SK-N-SH treated with all-trans-retinoic acid at 6 μM for 48 hours (cell line): ENCODE measurements around the gene ANKLE2.

ENCODE experiments used
- ARNTL ChIP-seq: fragments of 450-650 bp; formaldehyde crosslinking; IDR thresholded peaks from 2 replicates; pipeline ENCODE4 v1.5.0; 2020; ENCODE audit warnings: low read depth, mild to moderate bottlenecking, moderate library complexity, borderline replicate concordance
- GLIS3 ChIP-seq: fragments of 250-450 bp; sonication (Bioruptor Pico); IDR thresholded peaks from 2 replicates; pipeline ENCODE4 v1.5.0; 2020; ENCODE audit warnings: mild to moderate bottlenecking, moderate library complexity
- ISL1 ChIP-seq: fragments of 250-450 bp; sonication (Bioruptor Pico); IDR thresholded peaks from 2 replicates; pipeline ENCODE4 v2.1.2; 2022; ENCODE audit warnings: mild to moderate bottlenecking, moderate library complexity
- RARB ChIP-seq: fragments of 250-450 bp; sonication (Bioruptor Pico); IDR thresholded peaks from 2 replicates; pipeline ENCODE4 v1.8.0; 2021; ENCODE audit warnings: mild to moderate bottlenecking, moderate library complexity
- SNAI2 ChIP-seq: fragments of 250-450 bp; sonication (Bioruptor Pico); IDR thresholded peaks from 2 replicates; pipeline ENCODE4 v1.5.0; 2020; ENCODE audit warnings: mild to moderate bottlenecking, moderate library complexity
- TCF4 ChIP-seq: fragments of 250-450 bp; sonication (Bioruptor Pico); IDR thresholded peaks from 2 replicates; pipeline ENCODE4 v1.8.0; 2021; ENCODE audit warnings: mild to moderate bottlenecking, moderate library complexity, borderline replicate concordance
- ZFP3 ChIP-seq: fragments of 250-450 bp; sonication (Bioruptor Pico); IDR thresholded peaks from 2 replicates; pipeline ENCODE4 v1.5.0; 2020; ENCODE audit warnings: mild to moderate bottlenecking, moderate library complexity
- ZFP30 ChIP-seq: fragments of 450-650 bp; formaldehyde crosslinking; IDR thresholded peaks from 2 replicates; pipeline ENCODE4 v1.5.0; 2022; ENCODE audit warnings: mild to moderate bottlenecking, moderate library complexity
- ZNF565 ChIP-seq: fragments of 450-650 bp; formaldehyde crosslinking; conservative IDR thresholded peaks from 2 replicates; pipeline ENCODE4 v1.5.0; 2020; ENCODE audit warnings: low read depth, mild to moderate bottlenecking, moderate library complexity
- TF ChIP-seq, protein P1 (sequence below): fragments of 250-450 bp; sonication (Bioruptor Pico); IDR thresholded peaks from 2 replicates; pipeline ENCODE4 v1.8.0; 2020; ENCODE audit warnings: mild to moderate bottlenecking, moderate library complexity, borderline replicate concordance

DNA sequence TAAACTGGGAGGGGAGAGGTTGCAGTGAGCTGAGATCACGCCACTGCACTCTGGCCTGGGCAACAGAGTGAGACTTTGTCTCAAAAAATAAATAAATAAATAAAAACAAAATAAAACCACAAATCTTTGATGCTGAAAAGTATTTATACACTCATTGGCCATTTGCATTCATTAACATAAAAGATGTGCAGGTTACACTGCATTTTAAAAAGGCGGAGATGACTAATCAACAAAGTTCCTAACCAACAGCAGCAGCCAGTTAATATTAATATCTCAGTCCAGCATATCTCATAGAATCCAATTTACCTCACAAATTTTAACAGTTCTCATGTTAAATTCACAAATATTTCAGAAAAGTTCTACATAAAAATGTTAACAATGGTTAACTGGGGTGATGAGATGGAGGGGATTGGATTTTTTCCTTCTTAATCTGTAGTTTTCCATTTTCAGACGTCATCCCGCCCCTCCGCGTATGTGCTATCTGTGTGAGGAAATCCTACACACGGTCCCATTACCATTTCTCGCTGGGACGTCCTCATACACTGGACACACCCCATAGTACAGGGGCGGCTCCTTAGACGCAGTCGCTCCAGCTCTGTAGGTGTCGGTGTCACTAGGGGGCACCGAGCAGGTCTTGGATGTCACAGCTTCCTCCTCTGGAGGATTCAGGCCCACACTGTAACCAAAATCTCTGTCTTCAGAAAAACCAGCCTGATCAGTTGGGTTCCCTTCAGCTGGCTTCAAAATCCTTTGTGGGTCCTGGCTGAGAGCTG lies 7.3 kb downstream of the ANKLE2 start:
- TF ChIP-seq TCF4 (CRISPR knock-in tag) (no peak), GLIS3 (CRISPR knock-in tag) (no peak), ISL1 (no peak), ZNF565 (CRISPR knock-in tag) (no peak), RARB (CRISPR knock-in tag) (no peak), ARNTL (no peak), ZFP3 (no peak), ZFP30 (CRISPR knock-in tag) (no peak), SNAI2 (CRISPR knock-in tag) (no peak)
- TF ChIP-seq, protein P1, sequence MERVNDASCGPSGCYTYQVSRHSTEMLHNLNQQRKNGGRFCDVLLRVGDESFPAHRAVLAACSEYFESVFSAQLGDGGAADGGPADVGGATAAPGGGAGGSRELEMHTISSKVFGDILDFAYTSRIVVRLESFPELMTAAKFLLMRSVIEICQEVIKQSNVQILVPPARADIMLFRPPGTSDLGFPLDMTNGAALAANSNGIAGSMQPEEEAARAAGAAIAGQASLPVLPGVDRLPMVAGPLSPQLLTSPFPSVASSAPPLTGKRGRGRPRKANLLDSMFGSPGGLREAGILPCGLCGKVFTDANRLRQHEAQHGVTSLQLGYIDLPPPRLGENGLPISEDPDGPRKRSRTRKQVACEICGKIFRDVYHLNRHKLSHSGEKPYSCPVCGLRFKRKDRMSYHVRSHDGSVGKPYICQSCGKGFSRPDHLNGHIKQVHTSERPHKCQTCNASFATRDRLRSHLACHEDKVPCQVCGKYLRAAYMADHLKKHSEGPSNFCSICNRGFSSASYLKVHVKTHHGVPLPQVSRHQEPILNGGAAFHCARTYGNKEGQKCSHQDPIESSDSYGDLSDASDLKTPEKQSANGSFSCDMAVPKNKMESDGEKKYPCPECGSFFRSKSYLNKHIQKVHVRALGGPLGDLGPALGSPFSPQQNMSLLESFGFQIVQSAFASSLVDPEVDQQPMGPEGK, result no peak
